Measurements from ENCODE around the gene PTPRF.

GRCh38 chr1:43570715-43571114 lies 40.0 kb downstream of the PTPRF start:
- no peak for TF ChIP-seq FOXA1 (IDR thresholded peaks at IDR 0.05)
- no peak for TF ChIP-seq CTCF (IDR thresholded peaks at IDR 0.05; ENCODE audit: low read depth, low read length, missing input control)
- TF ChIP-seq MAX (IDR thresholded peaks at IDR 0.05) = no peak
- TF ChIP-seq REST (IDR thresholded peaks at IDR 0.05) = no peak
